Measurements from ENCODE around the gene CPZ. TPM values are rescaled to one million over a fixed set of nuclear protein-coding genes. Genes with fewer than 3 reads are reported as not detected.

Gene CPZ
- total and polyA plus RNA-seq, 10 donors: 0.11 to 8.5 (median 0.93) TPM; not detected in 1

DNA sequence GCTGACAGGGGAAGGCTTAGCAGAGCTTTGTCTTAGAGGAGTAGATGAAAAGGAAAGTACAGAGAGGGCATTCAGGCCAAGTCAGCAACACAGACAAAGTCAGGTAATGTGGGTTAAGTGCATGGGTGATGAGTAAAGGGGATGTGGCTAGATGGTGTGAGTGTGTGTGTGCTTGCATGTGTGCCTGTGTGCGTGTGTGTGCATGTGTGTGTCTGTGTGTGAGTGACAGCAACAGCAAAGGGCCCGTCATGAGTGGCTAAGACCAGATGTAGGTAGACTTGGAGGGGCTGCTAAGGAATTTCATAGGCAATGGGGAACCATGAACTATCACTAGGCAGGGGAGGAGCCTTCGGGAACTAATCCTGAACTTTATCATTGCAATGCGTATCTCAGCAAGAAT is 14.6 kb upstream of the CPZ start:
- intact Hi-C loops (cut with DNase I; ENCODE audit: low total_unique reads): no loop called here
- DNase-seq: peak; percentile 30
- Histone ChIP-seq H3K4me1 (peaks cover 0 to 6% (median 0%) of the 10 kb centered on the region in 6 donors), H3K9me3 (peaks cover 0 to 10% (median 0%) of the 10 kb centered on the region in 8 donors), H3K27ac (no peak overlapping the region), H3K36me3 (no peaks in the 10 kb centered on the region), H3K4me3 (no peak overlapping the region), H3K27me3 (replicated peaks in 1 of 7) (peaks cover 0 to 61% (median 22%) of the 10 kb centered on the region in 7 donors)
- TF ChIP-seq POLR2AphosphoS5 (IDR thresholded peaks at IDR 0.05): no peak
- TF ChIP-seq POLR2A (IDR thresholded peaks at IDR 0.05): no peak
- TF ChIP-seq, protein P1, sequence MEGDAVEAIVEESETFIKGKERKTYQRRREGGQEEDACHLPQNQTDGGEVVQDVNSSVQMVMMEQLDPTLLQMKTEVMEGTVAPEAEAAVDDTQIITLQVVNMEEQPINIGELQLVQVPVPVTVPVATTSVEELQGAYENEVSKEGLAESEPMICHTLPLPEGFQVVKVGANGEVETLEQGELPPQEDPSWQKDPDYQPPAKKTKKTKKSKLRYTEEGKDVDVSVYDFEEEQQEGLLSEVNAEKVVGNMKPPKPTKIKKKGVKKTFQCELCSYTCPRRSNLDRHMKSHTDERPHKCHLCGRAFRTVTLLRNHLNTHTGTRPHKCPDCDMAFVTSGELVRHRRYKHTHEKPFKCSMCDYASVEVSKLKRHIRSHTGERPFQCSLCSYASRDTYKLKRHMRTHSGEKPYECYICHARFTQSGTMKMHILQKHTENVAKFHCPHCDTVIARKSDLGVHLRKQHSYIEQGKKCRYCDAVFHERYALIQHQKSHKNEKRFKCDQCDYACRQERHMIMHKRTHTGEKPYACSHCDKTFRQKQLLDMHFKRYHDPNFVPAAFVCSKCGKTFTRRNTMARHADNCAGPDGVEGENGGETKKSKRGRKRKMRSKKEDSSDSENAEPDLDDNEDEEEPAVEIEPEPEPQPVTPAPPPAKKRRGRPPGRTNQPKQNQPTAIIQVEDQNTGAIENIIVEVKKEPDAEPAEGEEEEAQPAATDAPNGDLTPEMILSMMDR (IDR thresholded peaks at IDR 0.05 in 8 of 11, conservative IDR thresholded peaks at IDR 0.05 in 3 of 11): no peak
- WGBS, 5 donors: 80 to 91% (median 82%) methylated on average over 4 of the region's 4 CpGs

DNA sequence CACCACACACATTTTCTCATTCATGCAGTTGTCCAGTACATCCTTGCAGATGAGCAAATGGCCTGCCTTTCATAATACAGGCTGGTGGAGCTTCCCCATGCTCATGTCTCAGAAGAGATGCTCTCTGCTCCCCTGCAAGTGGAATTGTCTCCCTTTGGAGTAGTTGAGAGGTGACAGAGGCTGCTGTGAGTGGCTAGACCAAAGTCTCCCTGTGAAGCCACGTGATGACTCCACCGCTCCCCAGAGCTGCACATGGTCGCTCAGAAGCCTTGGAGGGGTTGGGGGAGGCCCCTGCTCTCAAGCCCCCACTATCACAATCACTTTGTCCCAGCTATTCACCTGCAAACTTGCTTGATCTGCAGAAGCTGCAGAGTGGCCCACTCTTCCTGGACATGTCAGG is 13.8 kb upstream of the CPZ start:
- WGBS, 5 donors: 65 to 80% (median 70%) methylated on average over 1 to 3 of the region's 3 CpGs
- H3K27me3 ChIP-seq (replicated peaks in 1 of 7): peaks cover 0 to 68% (median 22%) of the 10 kb centered on the region in 7 donors
- H3K9me3 ChIP-seq: peaks cover 0 to 10% (median 0%) of the 10 kb centered on the region in 8 donors
- intact Hi-C loops (cut with DNase I; ENCODE audit: low total_unique reads): no loop called here
- peak; percentile 41 for DNase-seq
- no peaks in the 10 kb centered on the region for H3K36me3 ChIP-seq
- TF ChIP-seq, protein P1 (IDR thresholded peaks at IDR 0.05 in 8 of 11, conservative IDR thresholded peaks at IDR 0.05 in 3 of 11): no peak
- no peak for TF ChIP-seq POLR2A (IDR thresholded peaks at IDR 0.05)
- TF ChIP-seq POLR2AphosphoS5 (IDR thresholded peaks at IDR 0.05): no peak
- H3K27ac ChIP-seq: no peak overlapping the region
- no peak overlapping the region for H3K4me3 ChIP-seq
- H3K4me1 ChIP-seq: peaks cover 0 to 6% (median 0%) of the 10 kb centered on the region in 6 donors

DNA sequence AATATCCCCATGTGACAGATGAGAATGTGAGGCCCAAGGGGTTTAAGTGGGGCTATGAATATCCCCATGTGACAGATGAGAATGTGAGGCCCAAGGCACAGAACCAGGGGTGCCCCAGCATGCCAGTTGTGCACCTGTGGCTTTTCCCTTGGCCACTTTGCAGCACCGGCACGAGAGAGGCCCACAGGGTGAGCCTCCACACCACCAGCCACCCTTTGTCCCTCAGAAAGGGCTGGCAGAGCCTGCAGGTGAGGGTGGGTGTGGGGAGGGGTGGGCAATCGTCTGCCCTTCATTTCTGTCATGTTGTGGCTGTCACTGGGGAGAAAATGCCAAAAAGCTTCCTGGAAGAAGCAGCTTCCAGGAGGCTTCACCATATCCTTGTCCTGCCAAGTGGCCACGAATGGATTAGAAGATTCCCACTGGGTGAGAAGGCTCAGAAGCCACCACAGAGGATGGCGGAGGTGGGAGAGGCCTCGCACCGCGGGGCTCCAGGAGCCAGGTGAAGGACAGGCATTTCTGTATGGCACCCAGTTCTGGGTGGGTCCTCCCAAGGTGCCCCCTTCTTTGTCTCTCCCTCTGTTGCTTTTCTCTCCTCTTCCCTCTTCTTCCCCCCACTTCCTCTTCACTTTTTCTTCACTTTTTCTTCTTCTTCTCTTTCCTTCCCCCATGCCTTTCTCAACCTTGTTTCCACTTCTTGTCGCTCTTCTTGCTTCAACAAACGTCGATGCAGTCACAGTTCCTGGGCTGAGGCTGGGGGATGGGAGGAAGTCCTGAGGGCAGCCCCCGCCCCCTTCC is 12.8 kb upstream of the CPZ start:
- H3K27ac ChIP-seq: no peak overlapping the region
- intact Hi-C loops (cut with DNase I; ENCODE audit: low total_unique reads): no loop called here
- peaks cover 0 to 75% (median 22%) of the 10 kb centered on the region in 7 donors for H3K27me3 ChIP-seq (replicated peaks in 1 of 7)
- TF ChIP-seq, protein P1 (IDR thresholded peaks at IDR 0.05 in 8 of 11, conservative IDR thresholded peaks at IDR 0.05 in 3 of 11): no peak
- no peak for TF ChIP-seq POLR2A (IDR thresholded peaks at IDR 0.05)
- 23 to 37% (median 33%) methylated on average over 10 to 12 of the region's 12 CpGs for WGBS, 5 donors
- peaks cover 0 to 10% (median 0%) of the 10 kb centered on the region in 8 donors for H3K9me3 ChIP-seq
- peak; percentile 32 for DNase-seq
- no peaks in the 10 kb centered on the region for H3K36me3 ChIP-seq
- peaks cover 0 to 6% (median 0%) of the 10 kb centered on the region in 6 donors for H3K4me1 ChIP-seq
- no peak overlapping the region for H3K4me3 ChIP-seq

DNA sequence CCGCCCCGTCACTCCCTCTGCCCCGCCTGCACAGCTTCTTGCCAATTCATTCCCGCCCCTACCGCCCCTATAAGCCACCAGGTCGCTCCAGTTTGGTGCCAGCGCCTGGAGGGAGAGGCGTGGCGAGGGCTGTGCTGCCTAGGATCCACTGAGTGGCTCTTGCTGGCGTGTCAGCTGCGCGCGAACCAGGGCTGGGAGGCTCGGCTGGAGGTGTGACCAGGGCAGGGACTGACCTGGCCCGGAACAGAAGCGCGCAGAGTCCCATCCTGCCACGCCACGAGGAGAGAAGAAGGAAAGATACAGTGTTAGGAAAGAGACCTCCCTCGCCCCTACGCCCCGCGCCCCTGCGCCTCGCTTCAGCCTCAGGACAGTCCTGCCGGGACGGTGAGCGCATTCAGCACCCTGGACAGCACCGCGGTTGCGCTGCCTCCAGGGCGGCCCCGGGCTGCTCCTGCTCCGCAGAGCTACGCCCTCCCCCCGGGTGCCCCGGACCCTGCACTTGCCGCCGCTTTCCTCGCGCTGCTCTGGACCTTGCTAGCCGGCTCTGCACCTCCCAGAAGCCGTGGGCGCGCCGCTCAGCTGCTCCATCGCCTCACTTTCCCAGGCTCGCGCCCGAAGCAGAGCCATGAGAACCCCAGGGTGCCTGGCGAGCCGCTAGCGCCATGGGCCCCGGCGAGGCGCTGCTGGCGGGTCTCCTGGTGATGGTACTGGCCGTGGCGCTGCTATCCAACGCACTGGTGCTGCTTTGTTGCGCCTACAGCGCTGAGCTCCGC is 12.1 kb upstream of the CPZ start, which contains the start of gene GPR78:
TSS of gene GPR78 (plus strand) at position 72 of the 773 bp plus-strand sequence. CDS start at position 663, 591 bp downstream.
- peak; percentile 71 for DNase-seq
- 8 to 20% (median 10%) methylated on average over 9 to 63 of the region's 63 CpGs for WGBS, 5 donors
- intact Hi-C loops (cut with DNase I; ENCODE audit: low total_unique reads): no loop called here

More for the DNA sequence above, 12.1 kb upstream of the CPZ start, which contains the start of gene GPR78:
- H3K9me3 ChIP-seq: peaks cover 0 to 10% (median 0%) of the 10 kb centered on the region in 8 donors
- peaks cover 0 to 83% (median 22%) of the 10 kb centered on the region in 7 donors for H3K27me3 ChIP-seq (replicated peaks in 1 of 7)
- H3K4me3 ChIP-seq: no peak within 1 kb of the TSS
- no peak within 1 kb of the TSS for H3K27ac ChIP-seq
- H3K4me1 ChIP-seq: peaks cover 0 to 6% (median 0%) of the 10 kb centered on the region in 6 donors
- TF ChIP-seq POLR2A (IDR thresholded peaks at IDR 0.05) (no peak), POLR2AphosphoS5 (IDR thresholded peaks at IDR 0.05) (no peak)
- TF ChIP-seq, protein P1 (IDR thresholded peaks at IDR 0.05 in 8 of 11, conservative IDR thresholded peaks at IDR 0.05 in 3 of 11): no peak
- H3K36me3 ChIP-seq: no peaks in the 10 kb centered on the region
